ENCODE measurements around the gene SCO1. TPM values are rescaled to one million over a fixed set of nuclear protein-coding genes. Genes with fewer than 3 reads are reported as not detected.

SCO1 gene
- total RNA-seq, 1 donor from 2014 or later: 30.2 TPM

DNA sequence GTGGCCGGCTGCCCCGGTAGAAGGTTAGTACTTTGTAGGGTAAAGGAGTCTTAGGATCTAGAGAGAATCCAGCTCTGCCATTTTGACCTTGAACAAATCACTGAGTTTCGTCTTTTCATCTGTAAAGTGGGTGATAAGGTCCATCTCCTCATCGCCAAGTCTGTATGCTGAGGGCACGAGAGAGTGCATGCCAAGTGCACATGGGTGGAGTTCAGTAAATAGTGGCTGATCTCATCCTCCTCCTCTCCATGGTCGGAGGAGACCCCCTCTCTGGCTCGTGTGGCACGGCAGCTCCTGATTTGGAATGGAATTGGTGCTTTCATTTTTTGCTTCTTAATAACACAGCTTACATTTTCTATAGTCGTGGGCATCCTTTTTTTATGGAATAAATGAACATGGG lies 70.9 kb downstream of the SCO1 start:
- no peaks in the 10 kb centered on the region for H3K4me1 Mint-ChIP-seq (ENCODE audit: low read depth)

DNA sequence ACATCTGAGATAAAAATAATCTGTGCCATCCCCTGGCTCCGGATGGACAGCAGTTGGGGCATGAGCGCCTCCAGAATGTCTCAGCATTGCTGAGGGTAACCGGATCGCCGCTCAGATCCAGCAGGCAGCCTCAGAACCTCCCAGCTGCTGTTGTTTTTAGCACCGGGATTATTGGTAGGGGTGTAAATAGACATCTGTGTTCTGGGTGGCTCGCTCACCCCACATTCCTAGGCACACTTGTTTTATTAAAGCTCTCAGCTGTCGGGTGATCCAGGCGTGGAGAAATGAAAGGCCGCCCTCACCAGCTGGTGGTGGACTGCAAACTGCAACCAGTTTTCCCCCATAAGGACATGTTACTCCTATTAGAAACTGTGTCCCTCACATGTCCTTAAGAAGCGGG lies 72.4 kb downstream of the SCO1 start:
- H3K36me3 Mint-ChIP-seq (ENCODE audit: low read depth): peaks cover 4% of the 10 kb centered on the region
- no peaks in the 10 kb centered on the region for H3K9me3 Mint-ChIP-seq (ENCODE audit: low read depth)
- no peaks in the 10 kb centered on the region for H3K4me1 Mint-ChIP-seq (ENCODE audit: low read depth)
- no peak overlapping the region for H3K4me3 Mint-ChIP-seq (ENCODE audit: unreplicated experiment)
- no peak for DNase-seq (ENCODE audit: low spot score)
- no peak overlapping the region for H3K27ac Mint-ChIP-seq (ENCODE audit: unreplicated experiment)
- H3K27me3 Mint-ChIP-seq (ENCODE audit: low read depth): no peaks in the 10 kb centered on the region
- TF ChIP-seq CTCF (IDR thresholded peaks at IDR 0.05): no peak

More for the DNA sequence above, 70.9 kb downstream of the SCO1 start:
- H3K9me3 Mint-ChIP-seq (ENCODE audit: low read depth): no peaks in the 10 kb centered on the region
- TF ChIP-seq CTCF (IDR thresholded peaks at IDR 0.05): no peak
- no peaks in the 10 kb centered on the region for H3K27me3 Mint-ChIP-seq (ENCODE audit: low read depth)
- H3K4me3 Mint-ChIP-seq (ENCODE audit: unreplicated experiment): no peak overlapping the region
- no peak overlapping the region for H3K27ac Mint-ChIP-seq (ENCODE audit: unreplicated experiment)
- no peak for DNase-seq (ENCODE audit: low spot score)
- H3K36me3 Mint-ChIP-seq (ENCODE audit: low read depth): peaks cover 6% of the 10 kb centered on the region

DNA sequence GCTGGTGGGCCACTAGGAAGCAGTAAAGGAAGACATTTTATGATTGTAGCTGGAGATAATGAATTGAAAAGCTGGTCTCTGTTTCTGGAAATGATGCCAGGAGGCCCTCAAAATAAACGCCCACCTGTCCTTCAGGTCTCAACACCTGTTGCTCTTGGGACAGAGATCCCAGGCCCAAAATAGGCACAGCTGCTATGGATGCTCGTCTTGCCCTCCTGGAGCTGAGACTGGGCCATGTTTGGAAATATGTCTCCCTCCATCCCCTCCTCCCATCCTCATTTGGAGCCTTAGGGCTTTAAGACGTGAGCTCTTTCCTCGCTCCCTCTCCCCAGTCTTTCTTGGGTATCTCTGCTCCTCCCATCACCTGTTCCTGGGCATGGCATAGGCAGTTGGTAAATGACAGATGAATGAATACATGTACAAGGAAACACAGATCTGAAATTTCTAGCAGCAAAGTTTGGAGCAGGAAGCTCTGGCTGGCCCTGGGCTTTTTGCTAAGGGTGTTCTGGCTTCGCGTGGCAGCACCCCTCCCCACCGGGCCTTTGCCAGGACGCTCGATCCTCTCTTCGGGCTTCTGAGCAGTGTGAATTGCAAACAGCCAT lies 73.5 kb downstream of the SCO1 start:
- H3K27ac Mint-ChIP-seq (ENCODE audit: unreplicated experiment): no peak overlapping the region
- no peak for DNase-seq (ENCODE audit: low spot score)
- H3K27me3 Mint-ChIP-seq (ENCODE audit: low read depth): no peaks in the 10 kb centered on the region
- H3K4me3 Mint-ChIP-seq (ENCODE audit: unreplicated experiment): no peak overlapping the region
- H3K36me3 Mint-ChIP-seq (ENCODE audit: low read depth): no peaks in the 10 kb centered on the region
- no peak for TF ChIP-seq CTCF (IDR thresholded peaks at IDR 0.05)
- no peaks in the 10 kb centered on the region for H3K9me3 Mint-ChIP-seq (ENCODE audit: low read depth)
- no peaks in the 10 kb centered on the region for H3K4me1 Mint-ChIP-seq (ENCODE audit: low read depth)

DNA sequence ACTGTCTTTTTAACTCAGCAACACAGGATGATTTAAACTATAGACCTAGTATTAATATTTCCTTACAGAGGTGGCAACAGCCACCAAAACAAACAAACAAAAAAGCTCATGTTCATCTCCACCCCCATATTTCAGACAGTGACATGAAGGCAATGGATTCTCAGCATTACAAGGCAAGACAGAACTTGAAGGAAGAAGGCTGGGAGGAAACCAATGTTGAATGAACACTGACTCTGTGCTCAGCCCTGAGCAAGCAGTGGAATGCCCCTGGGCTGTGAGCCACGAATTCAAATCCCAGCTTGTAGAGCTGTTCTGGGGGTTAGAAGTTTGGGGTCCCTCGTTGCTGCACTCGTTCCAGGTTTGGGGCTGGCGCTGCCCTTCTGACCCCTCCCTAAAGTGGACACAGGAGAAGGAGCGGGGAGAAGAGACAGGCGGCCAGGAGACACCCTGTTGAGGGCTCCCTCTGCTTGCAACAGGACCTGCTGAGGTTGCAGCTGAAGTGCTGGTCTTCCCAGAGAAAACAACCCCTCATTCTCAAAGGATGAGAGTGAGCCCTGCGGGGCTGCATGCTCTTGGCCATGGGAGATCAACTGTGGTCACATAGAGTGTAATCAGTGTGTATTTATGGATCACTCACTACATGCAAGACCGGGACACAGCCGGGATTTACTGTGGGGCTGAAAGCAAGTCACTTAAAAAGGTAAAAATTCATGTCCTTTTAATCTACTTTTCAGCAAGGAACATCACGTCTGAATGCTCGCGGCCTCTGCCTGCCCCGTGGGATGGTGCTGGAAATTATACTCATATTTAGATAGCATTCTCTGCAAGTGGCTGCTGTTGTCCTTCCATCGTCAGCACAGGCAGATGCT lies 74.5 kb downstream of the SCO1 start:
- Mint-ChIP-seq H3K9me3 (ENCODE audit: low read depth) (no peaks in the 10 kb centered on the region), H3K36me3 (ENCODE audit: low read depth) (no peaks in the 10 kb centered on the region), H3K27ac (ENCODE audit: unreplicated experiment) (no peak overlapping the region), H3K4me3 (ENCODE audit: unreplicated experiment) (no peak overlapping the region), H3K27me3 (ENCODE audit: low read depth) (no peaks in the 10 kb centered on the region), H3K4me1 (ENCODE audit: low read depth) (peaks cover 4% of the 10 kb centered on the region)
- no peak for TF ChIP-seq CTCF (IDR thresholded peaks at IDR 0.05)
- no peak for DNase-seq (ENCODE audit: low spot score)

Other genes starting within 250 kb of the SCO1 start
- not detected in 3 replicates for gene MYH4, start 228.0 kb downstream of the SCO1 start, total RNA-seq
- not detected in 3 replicates for gene MYH1, start 179.0 kb downstream of the SCO1 start, total RNA-seq
- gene MYH2, start 147.9 kb downstream of the SCO1 start, total RNA-seq: not detected in 3 replicates
- 3.0 to 3.5 TPM (median 3.2 TPM) in 3 replicates for gene MYH3, start 40.2 kb downstream of the SCO1 start, total RNA-seq
- gene ADPRM, start 61 bp upstream of the SCO1 start, total RNA-seq: 8.2 to 14.5 TPM (median 13.4 TPM) in 3 replicates
- 4.4 to 7.9 TPM (median 7.6 TPM) in 3 replicates for gene TMEM220, start 32.5 kb upstream of the SCO1 start, total RNA-seq
- not detected in 3 replicates for gene TMEM238L, start 106.6 kb upstream of the SCO1 start, total RNA-seq
- gene PIRT, start 140.6 kb upstream of the SCO1 start, total RNA-seq: not detected in 3 replicates

Measured in chondrocyte (in vitro differentiated cells).